ENCODE results near the gene ANKRD33. TPM values are rescaled to one million over a fixed set of nuclear protein-coding genes. Genes with fewer than 3 reads are reported as not detected.
A peak's percentile ranks its signal among the peaks of the same experiment; 100 is the strongest.

The ANKRD33 gene
- total and polyA plus RNA-seq, 2 of the 8 experiments (the other 6 are each of a cell fraction or from before 2014, with no cell fraction given) = 0.41 to 0.53 TPM

GRCh38 chr12:51866324-51866723, 21.6 kb upstream of the ANKRD33 start:
- peak overlapping the region; percentile 95; the same call in 1 of the 2 replicates for H2BK15ac ChIP-seq (ENCODE audit: low read length)
- no peak overlapping the region for H3K27ac ChIP-seq (ENCODE audit: low read depth, low read length)
- no peak overlapping the region for H4K5ac ChIP-seq (ENCODE audit: insufficient read length, low read depth, low read length)
- no peaks in the 10 kb centered on the region for H4K20me1 ChIP-seq (replicated peaks in 1 of 2; ENCODE audit: control insufficient read depth in 1 of 2, insufficient read depth in 2 of 2, low read length in 2 of 2)
- CTCF ChIA-PET (ENCODE audit: partially characterized antibody) = interaction anchor here (1.0 to 10.6 kb wide), 7 partner anchors 9 to 51 kb away, joined by 3 to 132 read pairs (median 4); a partner anchor contains a TSS
- H3K9ac ChIP-seq (replicated peaks in 1 of 4; ENCODE audit: extremely low read depth in 1 of 4, low read depth in 3 of 4, low read length in 3 of 4) = no peak overlapping the region
- 77% methylated on average over 4 of the region's 4 CpGs; no CpG with 5 or more reads in 1 of the 2 experiments for WGBS, 2 experiments (ENCODE audit: extremely low coverage in 1 of 2, insufficient coverage in 1 of 2, insufficient read length in 1 of 2, insufficient replicate concordance in 2 of 2, low coverage in 1 of 2, low lambda C conversion rate in 2 of 2, missing lambda C conversion rate in 1 of 2)
- peak overlapping the region; percentile 52; the same call in 1 of the 2 replicates for H2BK5ac ChIP-seq (ENCODE audit: low read depth, low read length)
- H3K18ac ChIP-seq (ENCODE audit: extremely low read depth, low read length) = peak overlapping the region; percentile 87; the same call in 1 of the 2 replicates
- no peak overlapping the region for H2AK5ac ChIP-seq (ENCODE audit: low read depth, low read length)
- no peak overlapping the region for H2AFZ ChIP-seq (ENCODE audit: low read length)
- H3K4me3 ChIP-seq (ENCODE audit: extremely low read depth in 1 of 4, insufficient read depth in 2 of 4, low read depth in 3 of 4, low read length in 4 of 4) = no peak overlapping the region; a peak in 2 of 8 replicates
- no peaks in the 10 kb centered on the region for H3K9me3 ChIP-seq (ENCODE audit: insufficient read depth in 2 of 2, low read depth in 1 of 2, low read length in 1 of 2)
- no peak overlapping the region for H3K23ac ChIP-seq (ENCODE audit: insufficient read length)
- DNase-seq (ENCODE audit: low read depth in 1 of 2, low spot score in 2 of 2) (no peak), FAIRE-seq (no peak)
- POLR2A ChIA-PET (ENCODE audit: partially characterized antibody) = interaction anchor here (1.0 to 11.2 kb wide), 5 partner anchors 14 to 52 kb away, joined by 3 to 107 read pairs (median 5); partner anchors contain the start of gene FIGNL2
- H3K14ac ChIP-seq (ENCODE audit: insufficient read length) = no peak overlapping the region
- H3K27me3 ChIP-seq (replicated peaks in 1 of 4; ENCODE audit: control insufficient read depth in 3 of 4, extremely low read depth in 1 of 4, insufficient read depth in 3 of 4, low read length in 3 of 4) = peaks cover 0 to 31% (median 25%) of the 10 kb centered on the region in 4 experiments; a peak in 6 of 7 replicates
- peak overlapping the region; percentile 97 to 100; a peak in 3 of 4 replicates for H3K4me2 ChIP-seq (ENCODE audit: insufficient read depth in 1 of 2, low read depth in 2 of 2, low read length in 2 of 2)
- H3K4ac ChIP-seq (replicated peaks; ENCODE audit: insufficient read length, low read depth, low read length) = peak overlapping the region; percentile 5
- no peaks in the 10 kb centered on the region for H3K79me2 ChIP-seq (ENCODE audit: control insufficient read depth in 1 of 2, insufficient read depth in 2 of 2, low read length in 2 of 2)
- H3K36me3 ChIP-seq (ENCODE audit: control insufficient read depth in 2 of 4, insufficient read depth in 4 of 4, low read length in 3 of 4) = no peaks in the 10 kb centered on the region
- H2BK20ac ChIP-seq (ENCODE audit: low read length) = peak overlapping the region; percentile 97
- no peak overlapping the region for H2BK120ac ChIP-seq (replicated peaks; ENCODE audit: low read depth, low read length)
- peaks cover 20 to 48% (median 39%) of the 10 kb centered on the region in 4 experiments for H3K4me1 ChIP-seq (replicated peaks in 1 of 4; ENCODE audit: control insufficient read depth in 3 of 4, insufficient read depth in 4 of 4, low read length in 3 of 4)
- H3K23me2 ChIP-seq (ENCODE audit: low read depth, low read length) = peaks cover 23% of the 10 kb centered on the region
- H3K79me1 ChIP-seq (ENCODE audit: low read depth, low read length) = no peaks in the 10 kb centered on the region
- H4K8ac ChIP-seq (ENCODE audit: extremely low read depth, insufficient read depth, low read length) = no peak overlapping the region
- no peak overlapping the region for H3K56ac ChIP-seq (replicated peaks; ENCODE audit: insufficient read length, low read depth, low read length)
- H2BK12ac ChIP-seq (ENCODE audit: low read depth, low read length) = peak overlapping the region; percentile 90; the same call in 1 of the 2 replicates
- no peak overlapping the region for H4K91ac ChIP-seq (replicated peaks; ENCODE audit: insufficient read length, low read length)
- TF ChIP-seq SRF (IDR thresholded peaks at IDR 0.05; ENCODE audit: low read depth, low read length) (no peak), PHF8 (conservative IDR thresholded peaks at IDR 0.05; ENCODE audit: low read depth, low read length) (no peak), BCL11A (IDR thresholded peaks at IDR 0.05; ENCODE audit: low read depth in 2 of 2, low read length in 2 of 2) (no peak), SP4 (IDR thresholded peaks at IDR 0.05; ENCODE audit: low read length) (no peak), RAD21 (IDR thresholded peaks at IDR 0.05 in 1 of 2, conservative IDR thresholded peaks at IDR 0.05 in 1 of 2; ENCODE audit: low read depth in 2 of 2, low read length in 2 of 2) (no peak), TEAD4 (IDR thresholded peaks at IDR 0.05; ENCODE audit: low read depth, low read length) (no peak), BACH1 (IDR thresholded peaks at IDR 0.05; ENCODE audit: low read length) (no peak), SP2 (IDR thresholded peaks at IDR 0.05; ENCODE audit: low read length) (no peak), EZH2 (IDR thresholded peaks at IDR 0.05; ENCODE audit: low read depth, low read length, severe bottlenecking) (no peak), TAF1 (IDR thresholded peaks at IDR 0.05; ENCODE audit: low read depth, low read length) (no peak), HDAC6 (IDR thresholded peaks at IDR 0.05; ENCODE audit: low read depth, low read length) (no peak), RNF2 (IDR thresholded peaks at IDR 0.05; ENCODE audit: borderline replicate concordance, low read depth, low read length, missing control alignments, poor library complexity, severe bottlenecking) (no peak), KDM5A (IDR thresholded peaks at IDR 0.05; ENCODE audit: low read length) (no peak), GABPA (IDR thresholded peaks at IDR 0.05; ENCODE audit: borderline replicate concordance, insufficient read depth, low read length) (no peak)

Data from H1 (cell line).